H9 (cell line): Measurements from ENCODE around the gene UVRAG. TPM values are rescaled to one million over a fixed set of nuclear protein-coding genes. Genes with fewer than 3 reads are reported as not detected.

ENCODE experiments used
- DNase-seq: peaks from one replicate; pipeline ENCODE4 v3.0.0-alpha.2; 2017
- H2AFZ ChIP-seq: one replicate; pipeline ENCODE4 v1.6.1; 2013; ENCODE audit warnings: mild to moderate bottlenecking, low read length, control low read depth, moderate library complexity
- H2AK5ac ChIP-seq: 2 replicates; pipeline ENCODE4 v1.6.1; 2013; ENCODE audit warnings: low read length, control low read depth, mixed read lengths; ENCODE audit not compliant: insufficient read length
- H2BK120ac ChIP-seq: one replicate; pipeline ENCODE4 v1.6.1; 2013; ENCODE audit warnings: low read depth, mild to moderate bottlenecking, low read length, control low read depth, inconsistent platforms; ENCODE audit not compliant: poor library complexity, severe bottlenecking
- H2BK12ac ChIP-seq: 2 replicates; pipeline ENCODE4 v1.6.1; 2013; ENCODE audit warnings: low read length, control low read depth, mixed read lengths, low read depth; ENCODE audit not compliant: insufficient read length
- H2BK15ac ChIP-seq: 2 replicates; pipeline ENCODE4 v1.6.1; 2013; ENCODE audit warnings: low read depth, low read length, control low read depth
- H2BK20ac ChIP-seq: one replicate; pipeline ENCODE4 v1.6.1; 2013; ENCODE audit warnings: low read depth, mild to moderate bottlenecking, low read length, control low read depth, inconsistent platforms; ENCODE audit not compliant: poor library complexity, severe bottlenecking
- H2BK5ac ChIP-seq: 2 replicates; pipeline ENCODE4 v1.6.1; 2013; ENCODE audit warnings: low read length, control low read depth, mixed read lengths; ENCODE audit not compliant: insufficient read length
- H3K14ac ChIP-seq: 2 replicates; pipeline ENCODE4 v1.6.1; 2013; ENCODE audit warnings: low read length, control low read depth; ENCODE audit not compliant: insufficient read depth
- H3K18ac ChIP-seq: 2 replicates; pipeline ENCODE4 v1.6.1; 2013; ENCODE audit warnings: low read depth, mild to moderate bottlenecking, mixed read lengths, low read length, control low read depth; ENCODE audit not compliant: insufficient read length
- H3K23ac ChIP-seq: 2 replicates; pipeline ENCODE4 v1.6.1; 2013; ENCODE audit warnings: low read length, control low read depth, mixed read lengths, low read depth; ENCODE audit not compliant: insufficient read length
- H3K23me2 ChIP-seq: 2 replicates; pipeline ENCODE4 v1.6.1; 2013; ENCODE audit warnings: low read depth, mild to moderate bottlenecking, mixed read lengths, low read length, control low read depth; ENCODE audit not compliant: insufficient read length, poor library complexity, severe bottlenecking
- H3K27ac ChIP-seq: 2 replicates; pipeline ENCODE4 v1.5.1; 2013; ENCODE audit warnings: low read length, control low read depth, mixed read lengths, low read depth; ENCODE audit not compliant: insufficient read length
- H3K27me3 ChIP-seq: 2 replicates; pipeline ENCODE4 v1.6.1; 2013; ENCODE audit warnings: low read length, control low read depth, inconsistent platforms; ENCODE audit not compliant: insufficient read depth
- H3K4ac ChIP-seq: 2 replicates; pipeline ENCODE4 v1.6.1; 2013; ENCODE audit warnings: low read depth, mild to moderate bottlenecking, control low read depth, inconsistent platforms, low read length, moderate library complexity
- H3K4me1 ChIP-seq: 2 replicates; pipeline ENCODE4 v1.6.1; 2013; ENCODE audit warnings: low read length, control low read depth, inconsistent platforms; ENCODE audit not compliant: insufficient read depth
- H3K4me2 ChIP-seq: 2 replicates; pipeline ENCODE4 v1.6.1; 2013; ENCODE audit warnings: low read length, control low read depth, mixed read lengths; ENCODE audit not compliant: insufficient read length, insufficient read depth
- H3K56ac ChIP-seq: 2 replicates; pipeline ENCODE4 v1.6.1; 2013; ENCODE audit warnings: low read depth, mild to moderate bottlenecking, mixed read lengths, low read length, control low read depth; ENCODE audit not compliant: insufficient read length
- H3K79me1 ChIP-seq: 2 replicates; pipeline ENCODE4 v1.6.1; 2013; ENCODE audit warnings: low read depth, mild to moderate bottlenecking, moderate library complexity, low read length, control low read depth, inconsistent platforms; ENCODE audit not compliant: insufficient read depth, poor library complexity, severe bottlenecking
- H3K79me2 ChIP-seq: 2 replicates; pipeline ENCODE4 v1.6.1; 2013; ENCODE audit warnings: low read length, control low read depth, inconsistent platforms; ENCODE audit not compliant: insufficient read depth
- H3K9ac ChIP-seq: 2 replicates; pipeline ENCODE4 v1.6.1; 2013; ENCODE audit warnings: low read length, control low read depth, mixed read lengths; ENCODE audit not compliant: insufficient read length; ENCODE audit errors: extremely low read depth
- H3K9me3 ChIP-seq: one replicate; pipeline ENCODE4 v1.6.1; 2013; ENCODE audit warnings: low read depth, low read length, inconsistent platforms; ENCODE audit not compliant: control insufficient read depth
- H3T11ph ChIP-seq: one replicate; pipeline ENCODE4 v1.6.1; 2013; ENCODE audit warnings: mild to moderate bottlenecking, low read length, control low read depth, inconsistent platforms
- H4K20me1 ChIP-seq: one replicate; pipeline ENCODE4 v1.6.1; 2013; ENCODE audit not compliant: control insufficient read depth, insufficient read length, insufficient read depth
- H4K5ac ChIP-seq: 2 replicates; pipeline ENCODE4 v1.6.1; 2013; ENCODE audit warnings: low read depth, mild to moderate bottlenecking, mixed read lengths, low read length, control low read depth; ENCODE audit not compliant: insufficient read length
- H4K8ac ChIP-seq: replicated peaks from 2 replicates; pipeline ENCODE4 v1.6.1; 2013; ENCODE audit warnings: low read length, control low read depth, mixed read lengths, low read depth; ENCODE audit not compliant: insufficient read length
- H4K91ac ChIP-seq: 2 replicates; pipeline ENCODE4 v1.6.1; 2013; ENCODE audit warnings: low read depth, mild to moderate bottlenecking, moderate library complexity, mixed read lengths, low read length, control low read depth; ENCODE audit not compliant: insufficient read length
- H3K27ac Mint-ChIP-seq, 3 experiments: 2 replicates in 2 of 3; 3 replicates in 1 of 3; pipeline ENCODE4 v1.8.0; 2020 to 2021; ENCODE audit warnings: mixed read lengths in 3 of 3, mild to moderate bottlenecking in 1 of 3, moderate library complexity in 1 of 3
- H3K27me3 Mint-ChIP-seq: 2 replicates; pipeline ENCODE4 v1.8.0; 2021; ENCODE audit warnings: low read depth, mild to moderate bottlenecking, moderate library complexity, mixed read lengths
- H3K36me3 Mint-ChIP-seq, 3 experiments: 2 replicates in 2 of 3; 3 replicates in 1 of 3; pipeline ENCODE4 v1.8.0; 2020 to 2021; ENCODE audit warnings: low read depth in 3 of 3, mixed read lengths in 3 of 3; ENCODE audit not compliant: insufficient read depth in 1 of 3
- H3K4me1 Mint-ChIP-seq, 2 experiments: 2 replicates each; pipeline ENCODE4 v1.8.0; 2020; ENCODE audit warnings: mixed read lengths in 2 of 2
- H3K4me3 Mint-ChIP-seq, 2 experiments: 2 replicates in 1 of 2; 3 replicates in 1 of 2; pipeline ENCODE4 v1.8.0; 2020 to 2021; ENCODE audit warnings: mild to moderate bottlenecking in 2 of 2, mixed read lengths in 2 of 2, moderate library complexity in 1 of 2
- H3K9me3 Mint-ChIP-seq, 2 experiments: 2 replicates in 1 of 2; 3 replicates in 1 of 2; pipeline ENCODE4 v1.8.0; 2020; ENCODE audit warnings: mild to moderate bottlenecking in 2 of 2, mixed read lengths in 2 of 2, moderate library complexity in 1 of 2
- CTCF ChIP-seq: fragments of 200-600 bp; sonication (generic); conservative IDR thresholded peaks from 3 replicates; pipeline ENCODE4 v1.8.0; 2021; ENCODE audit warnings: antibody characterized with exemption, mild to moderate bottlenecking
- WGBS: extraction: QIAGEN DNeasy Blood & Tissue Kit; methylation state at CpG from one replicate; pipeline ENCODE4 v1.1.7; 2013; ENCODE audit warnings: missing lambda C conversion rate, low lambda C conversion rate, mixed read lengths; ENCODE audit not compliant: insufficient read length; ENCODE audit errors: extremely low coverage; 5-methylcytosine and 5-hydroxymethylcytosine counted together
- total RNA-seq: library from RNA; stranded (reverse); gene quantifications from 2 replicates; pipeline ENCODE4 v1.2.1, GENCODE V29; 2021

Gene UVRAG
- total RNA-seq, 1 experiment from 2014 or later, result 18.5 TPM

- H3K4me3 Mint-ChIP-seq, result no peak overlapping the region
- Histone ChIP-seq H2BK12ac (no peak overlapping the region), H3K9ac (no peak overlapping the region), H4K20me1 (no peaks in the 10 kb centered on the region), H3K23me2 (no peaks in the 10 kb centered on the region), H3K79me2 (no peaks in the 10 kb centered on the region), H2BK120ac (no peak overlapping the region), H3K4ac (no peak overlapping the region), H3K27me3 (no peaks in the 10 kb centered on the region), H2AFZ (no peak overlapping the region), H2BK20ac (no peak overlapping the region), H4K5ac (no peak overlapping the region), H3K79me1 (no peaks in the 10 kb centered on the region), H3K23ac (no peak overlapping the region), H3K14ac (no peak overlapping the region), H3K4me1 (no peaks in the 10 kb centered on the region; the same call in 1 of the 2 replicates), H3T11ph (no peak overlapping the region), H3K9me3 (no peaks in the 10 kb centered on the region), H3K56ac (no peak overlapping the region), H3K4me2 (no peak overlapping the region), H4K8ac (no peak overlapping the region), H2BK5ac (no peak overlapping the region), H3K18ac (no peak overlapping the region), H2BK15ac (no peak overlapping the region), H2AK5ac (no peak overlapping the region), H3K27ac (no peak overlapping the region), H4K91ac (no peak overlapping the region)
- TF ChIP-seq CTCF, result no peak
- peaks cover 3 to 5% of the 10 kb centered on the region in 2 experiments; a peak in 2 of 5 replicates for H3K9me3 Mint-ChIP-seq
- WGBS, result no CpG with 5 or more reads among the region's 1 CpG
- peaks cover 15 to 20% of the 10 kb centered on the region in 2 experiments for H3K4me1 Mint-ChIP-seq
- peaks cover 9 to 26% (median 18%) of the 10 kb centered on the region in 3 experiments; a peak in 6 of 7 replicates for H3K36me3 Mint-ChIP-seq
- no peak overlapping the region for H3K27ac Mint-ChIP-seq
- H3K27me3 Mint-ChIP-seq, result no peaks in the 10 kb centered on the region; the same call in 1 of the 2 replicates
- no peak for DNase-seq
These were observed 275.8 kb downstream of the UVRAG start for GRCh38 chr11:76090821-76091220.
